H1 (cell line): Measurements from ENCODE around the gene TRNAU1AP. TPM values are rescaled to one million over a fixed set of nuclear protein-coding genes. Genes with fewer than 3 reads are reported as not detected.

Experiments used
- CTCF ChIA-PET: fragments of 300-600 bp; sonication (Branson Sonifier 250); formaldehyde crosslinking; loops from one replicate; lab custom pipeline; 2021; ENCODE audit not compliant: partially characterized antibody; lab: Charles Lee
- POLR2A ChIA-PET: fragments of 300-600 bp; sonication (Branson Sonifier 250); formaldehyde crosslinking; loops from one replicate; lab custom pipeline; 2021; ENCODE audit warnings: inconsistent platforms; ENCODE audit not compliant: partially characterized antibody; lab: Charles Lee
- DNase-seq, 2 experiments: peaks; one replicate each; pipeline versions ENCODE4 v3.0.0 to v3.0.0-alpha.2; 2010 to 2022; ENCODE audit warnings: low spot score in 2 of 2, low read depth in 1 of 2, mixed read lengths in 1 of 2
- FAIRE-seq: peaks from 2 replicates; lab custom pipeline; 2011; peaks lifted over from hg19 to GRCh38; lab: Jason Lieb, UNC
- H2AFZ ChIP-seq: 2 replicates; pipeline ENCODE4 v1.8.1; 2012; ENCODE audit warnings: low read length, inconsistent platforms
- H2AK5ac ChIP-seq: 2 replicates; pipeline ENCODE4 v1.6.1; 2013; ENCODE audit warnings: low read depth, low read length
- H2BK120ac ChIP-seq: replicated peaks from 2 replicates; pipeline ENCODE3; 2013; ENCODE audit warnings: low read depth, low read length, inconsistent platforms
- H2BK12ac ChIP-seq: 2 replicates; pipeline ENCODE4 v1.6.1; 2013; ENCODE audit warnings: low read depth, low read length
- H2BK15ac ChIP-seq: 2 replicates; pipeline ENCODE4 v1.6.1; 2013; ENCODE audit warnings: low read length
- H2BK20ac ChIP-seq: 2 replicates; pipeline ENCODE4 v1.6.1; 2013; ENCODE audit warnings: low read length
- H2BK5ac ChIP-seq: 2 replicates; pipeline ENCODE4 v1.6.1; 2013; ENCODE audit warnings: low read depth, low read length
- H3K14ac ChIP-seq: 2 replicates; pipeline ENCODE4 v1.6.1; 2013; ENCODE audit warnings: inconsistent platforms; ENCODE audit not compliant: insufficient read length
- H3K18ac ChIP-seq: 2 replicates; pipeline ENCODE4 v1.6.1; 2013; ENCODE audit warnings: low read length; ENCODE audit errors: extremely low read depth
- H3K23ac ChIP-seq: 2 replicates; pipeline ENCODE4 v1.6.1; 2013; ENCODE audit warnings: inconsistent platforms; ENCODE audit not compliant: insufficient read length
- H3K23me2 ChIP-seq: 2 replicates; pipeline ENCODE4 v1.6.1; 2013; ENCODE audit warnings: low read depth, low read length
- H3K27ac ChIP-seq: 2 replicates; pipeline ENCODE4 v1.6.1; 2011; ENCODE audit warnings: low read depth, low read length, inconsistent platforms
- H3K27me3 ChIP-seq, 4 experiments: replicated peaks in 1 of 4; 1 replicate in 1 of 4; 2 replicates in 3 of 4; pipeline versions ENCODE4 v1.6.1 to v1.8.1; 2011 to 2013; ENCODE audit warnings: low read length in 3 of 4, mild to moderate bottlenecking in 3 of 4, inconsistent platforms in 2 of 4, mixed read lengths in 2 of 4, moderate library complexity in 1 of 4; ENCODE audit not compliant: control insufficient read depth in 3 of 4, insufficient read depth in 3 of 4; ENCODE audit errors: extremely low read depth in 1 of 4
- H3K36me3 ChIP-seq, 4 experiments: 2 replicates each; pipeline versions ENCODE4 v1.6.1 to v1.8.1; 2011 to 2013; ENCODE audit warnings: mild to moderate bottlenecking in 4 of 4, low read length in 3 of 4, moderate library complexity in 2 of 4, control low read depth in 1 of 4, inconsistent platforms in 1 of 4; ENCODE audit not compliant: insufficient read depth in 4 of 4, control insufficient read depth in 2 of 4
- H3K4ac ChIP-seq: replicated peaks from 2 replicates; pipeline ENCODE3; 2013; ENCODE audit warnings: low read length, low read depth, mixed read lengths, inconsistent platforms; ENCODE audit not compliant: insufficient read length
- H3K4me1 ChIP-seq, 4 experiments: replicated peaks in 1 of 4; 1 replicate in 1 of 4; 2 replicates in 3 of 4; pipeline versions ENCODE4 v1.6.1 to v1.8.1; 2011 to 2013; ENCODE audit warnings: low read length in 3 of 4, inconsistent platforms in 2 of 4, mixed read lengths in 1 of 4; ENCODE audit not compliant: insufficient read depth in 4 of 4, control insufficient read depth in 3 of 4
- H3K4me2 ChIP-seq, 2 experiments: 2 replicates each; pipeline versions ENCODE4 v1.6.1 to v1.8.1; 2011 to 2013; ENCODE audit warnings: low read depth in 2 of 2, low read length in 2 of 2, control low read depth in 1 of 2, inconsistent platforms in 1 of 2, mild to moderate bottlenecking in 1 of 2; ENCODE audit not compliant: insufficient read depth in 1 of 2
- H3K4me3 ChIP-seq, 4 experiments: fragments of 200-600, 300-600 bp in 1 of 4; sonication (generic), shearing (Covaris generic), sonication (Bioruptor Twin) in 1 of 4; 2 replicates each; pipeline versions ENCODE4 v1.5.1 to v1.8.1; 2011 to 2016; ENCODE audit warnings: low read length in 4 of 4, low read depth in 3 of 4, control low read depth in 2 of 4, inconsistent platforms in 2 of 4, mild to moderate bottlenecking in 2 of 4, mixed read lengths in 1 of 4, moderate library complexity in 1 of 4; ENCODE audit not compliant: insufficient read depth in 2 of 4; ENCODE audit errors: extremely low read depth in 1 of 4
- H3K56ac ChIP-seq: replicated peaks from 2 replicates; pipeline ENCODE3; 2013; ENCODE audit warnings: low read depth, mild to moderate bottlenecking, mixed read lengths, low read length, inconsistent platforms; ENCODE audit not compliant: insufficient read length
- H3K79me1 ChIP-seq: 2 replicates; pipeline ENCODE4 v1.6.1; 2013; ENCODE audit warnings: low read depth, low read length, control low read depth
- H3K79me2 ChIP-seq, 2 experiments: 2 replicates each; pipeline versions ENCODE4 v1.6.1 to v1.8.1; 2012 to 2013; ENCODE audit warnings: low read length in 2 of 2, mild to moderate bottlenecking in 2 of 2, inconsistent platforms in 1 of 2; ENCODE audit not compliant: insufficient read depth in 2 of 2, control insufficient read depth in 1 of 2
- H3K9ac ChIP-seq, 4 experiments: replicated peaks in 1 of 4; 1 replicate in 1 of 4; 2 replicates in 3 of 4; pipeline versions ENCODE4 v1.6.1 to v1.8.1; 2011 to 2013; ENCODE audit warnings: low read depth in 3 of 4, low read length in 3 of 4, control low read depth in 2 of 4, mild to moderate bottlenecking in 2 of 4, moderate library complexity in 2 of 4, inconsistent platforms in 1 of 4; ENCODE audit errors: extremely low read depth in 1 of 4
- H3K9me3 ChIP-seq, 2 experiments: 2 replicates each; pipeline versions ENCODE4 v1.6.1 to v1.8.1; 2012 to 2013; ENCODE audit warnings: mild to moderate bottlenecking in 2 of 2, moderate library complexity in 2 of 2, control low read depth in 1 of 2, inconsistent platforms in 1 of 2, low read depth in 1 of 2, low read length in 1 of 2, mixed read lengths in 1 of 2; ENCODE audit not compliant: insufficient read depth in 2 of 2
- H4K20me1 ChIP-seq, 2 experiments: replicated peaks in 1 of 2; 2 replicates each; pipeline versions ENCODE3 to v1.8.1; 2011 to 2013; ENCODE audit warnings: inconsistent platforms in 2 of 2, low read length in 2 of 2, mild to moderate bottlenecking in 1 of 2; ENCODE audit not compliant: insufficient read depth in 2 of 2, control insufficient read depth in 1 of 2
- H4K5ac ChIP-seq: 2 replicates; pipeline ENCODE4 v1.6.1; 2013; ENCODE audit warnings: low read length, low read depth, mixed read lengths, inconsistent platforms; ENCODE audit not compliant: insufficient read length
- H4K8ac ChIP-seq: 2 replicates; pipeline ENCODE4 v1.8.0; 2013; ENCODE audit warnings: mild to moderate bottlenecking, moderate library complexity, low read length, inconsistent platforms; ENCODE audit not compliant: insufficient read depth; ENCODE audit errors: extremely low read depth
- H4K91ac ChIP-seq: replicated peaks from 2 replicates; pipeline ENCODE3; 2013; ENCODE audit warnings: low read length, mixed read lengths, inconsistent platforms; ENCODE audit not compliant: insufficient read length
- CREB1 ChIP-seq: IDR thresholded peaks from 2 replicates; pipeline ENCODE4 v1.6.1; 2012; ENCODE audit warnings: inconsistent platforms
- WGBS, 2 experiments: shearing (Covaris generic) in 1 of 2; methylation state at CpG; one replicate each; pipeline versions ENCODE4 v1.1.6 to v1.1.7; 2013 to 2015; ENCODE audit warnings: low lambda C conversion rate in 2 of 2, mixed read lengths in 2 of 2, inconsistent platforms in 1 of 2, low coverage in 1 of 2, missing lambda C conversion rate in 1 of 2; ENCODE audit not compliant: insufficient replicate concordance in 2 of 2, insufficient coverage in 1 of 2, insufficient read length in 1 of 2; ENCODE audit errors: extremely low coverage in 1 of 2, missing lambda C conversion rate in 1 of 2; 5-methylcytosine and 5-hydroxymethylcytosine counted together
- polyA plus RNA-seq, 7 experiments: library from polyadenylated mRNA; depleted of rRNA in 3 of 7; stranded (reverse) in 5 of 7; unstranded in 2 of 7; fragments of >200 nt in 5 of 7; fragments of 200-250 nt in 2 of 7; gene quantifications; 1 replicate in 5 of 7; 2 replicates in 1 of 7; 4 replicates in 1 of 7; pipeline versions ENCODE4 v1.2.1 to v1.2.3, GENCODE V29; 2011 to 2013; ENCODE audit warnings: missing spikeins in 2 of 7, mixed read lengths in 2 of 7
- total RNA-seq: library from RNA; stranded (reverse); fragmentation: NEBNext Ultra II Directional; extraction: Animal tissue kit (Norgen Biotek cat#: 25700); gene quantifications from 2 replicates; pipeline ENCODE4 v1.2.1, GENCODE V29; 2021

Gene TRNAU1AP
- total and polyA plus RNA-seq, 2 of the 8 experiments (the other 6 are each of a cell fraction or from before 2014, with no cell fraction given): 35.2 to 37.1 TPM

GRCh38 chr1:28601696-28602095 is 48.8 kb downstream of the TRNAU1AP start:
- Histone ChIP-seq H3K23me2 (no peaks in the 10 kb centered on the region), H3K4me3 (no peak overlapping the region), H3K56ac (no peak overlapping the region), H4K8ac (no peak overlapping the region), H3K4me2 (no peak overlapping the region), H2AFZ (no peak overlapping the region), H3K9me3 (no peaks in the 10 kb centered on the region), H4K20me1 (no peaks in the 10 kb centered on the region), H3K18ac (no peak overlapping the region), H3K9ac (no peak overlapping the region), H3K14ac (no peak overlapping the region), H3K4ac (no peak overlapping the region), H3K23ac (no peak overlapping the region), H4K91ac (no peak overlapping the region), H4K5ac (no peak overlapping the region), H3K79me1 (no peaks in the 10 kb centered on the region), H2BK15ac (no peak overlapping the region), H3K4me1 (0 out of 7 replicates have a peak, but pooled peaks cover 0 to 2% (median 0%) of the 10 kb centered on the region in 4 experiments), H2BK120ac (no peak overlapping the region), H2BK12ac (no peak overlapping the region), H2AK5ac (0 out of 2 replicates have a peak overlapping the region, but pooled peaks have one; percentile 32), H2BK5ac (0 out of 2 replicates have a peak overlapping the region, but pooled peaks have one; percentile 71), H3K27ac (no peak overlapping the region; the same call in 1 of the 2 replicates), H3K27me3 (no peaks in the 10 kb centered on the region), H3K79me2 (no peaks in the 10 kb centered on the region), H2BK20ac (no peak overlapping the region), H3K36me3 (peaks cover 0 to 16% (median 5%) of the 10 kb centered on the region in 4 experiments; a peak in 5 of 8 replicates)
- DNase-seq (no peak), FAIRE-seq (no peak)
- 84% methylated on average over 3 of the region's 3 CpGs; no CpG with 5 or more reads in 1 of the 2 experiments for WGBS, 2 experiments
- no peak for TF ChIP-seq CREB1
- ChIA-PET POLR2A (interaction anchor here (1.1 to 21.8 kb wide), 5 partner anchors 8 to 89 kb away, joined by 3 to 473 read pairs (median 4); partner anchors contain the start of gene RCC1), CTCF (interaction anchor here (0.6 to 6.9 kb wide), 16 partner anchors 9 to 275 kb away, joined by 3 to 73 read pairs (median 4); partner anchors contain the start of genes RAB42 and TRNAU1AP)
